Amygdala (tissue), 56 donors: ENCODE results near the gene SLC44A5.
"Not testable (repeated sequence)": the region's sequence is repeated elsewhere in the genome, so short reads cannot be mapped to it uniquely, and the experiment has no call there.

Experiments
- DNase-seq, 56 donors: peaks; one replicate each; lab custom pipeline; 2025; lab: John Stamatoyannopoulos, UW

The SLC44A5 gene

DNA sequence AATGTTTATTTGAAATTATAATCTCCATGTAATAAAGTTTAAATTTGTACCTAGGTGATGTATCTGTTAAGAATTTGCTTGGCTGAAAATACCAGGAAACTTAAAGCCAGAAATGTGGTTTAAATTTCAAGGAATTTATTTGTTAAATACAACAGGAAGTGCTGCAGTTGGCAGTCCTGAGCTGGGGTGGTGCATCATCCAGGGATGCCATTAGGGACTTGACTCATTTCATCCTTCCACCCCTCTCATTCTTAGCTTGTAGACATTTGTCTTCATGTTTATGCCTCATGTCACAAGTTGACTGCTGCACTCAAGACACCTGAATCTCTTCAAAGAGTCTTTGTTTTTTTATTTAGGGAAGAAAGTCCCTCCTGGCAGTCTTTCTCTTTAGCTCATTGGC lies 300.8 kb downstream of the SLC44A5 start:
- no peak for DNase-seq

DNA sequence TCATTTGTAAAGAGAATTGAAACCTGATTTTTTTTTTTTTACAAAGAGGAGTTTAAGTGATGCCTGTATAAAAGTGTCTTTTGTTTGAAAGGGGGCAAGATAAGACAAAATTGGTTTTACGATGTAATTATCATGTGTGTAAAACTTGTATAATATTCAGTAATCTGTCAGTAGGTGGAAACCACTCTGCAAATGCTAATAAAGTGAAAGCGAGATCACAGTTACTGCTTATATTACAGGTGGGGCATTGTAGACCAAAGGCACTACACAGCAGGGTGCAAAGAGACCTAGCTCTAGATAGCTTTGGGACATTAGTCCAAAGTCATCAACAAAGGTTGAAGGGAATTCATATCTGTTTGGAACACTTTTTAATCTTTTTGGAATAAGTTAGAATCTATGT lies 302.5 kb downstream of the SLC44A5 start:
- no peak for DNase-seq

DNA sequence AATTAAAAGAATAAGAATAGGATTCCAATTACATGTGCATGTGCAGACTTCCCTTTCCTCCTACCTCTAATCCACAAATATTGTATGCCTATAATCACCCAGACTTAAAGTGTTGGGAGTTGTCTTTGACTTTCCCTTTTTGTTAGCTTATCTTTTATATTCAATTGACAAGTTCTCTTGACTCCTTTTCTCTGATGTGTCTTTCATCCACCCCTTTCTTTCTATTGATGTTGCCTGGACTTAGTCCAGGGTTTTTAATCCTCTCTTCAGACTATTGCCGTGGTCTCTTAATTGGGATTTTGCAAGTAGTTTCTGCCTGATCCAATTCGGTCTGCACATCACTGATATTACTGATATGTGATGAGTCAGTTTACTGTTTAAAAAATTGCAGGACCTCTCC lies 305.9 kb downstream of the SLC44A5 start:
- no peak for DNase-seq

DNA sequence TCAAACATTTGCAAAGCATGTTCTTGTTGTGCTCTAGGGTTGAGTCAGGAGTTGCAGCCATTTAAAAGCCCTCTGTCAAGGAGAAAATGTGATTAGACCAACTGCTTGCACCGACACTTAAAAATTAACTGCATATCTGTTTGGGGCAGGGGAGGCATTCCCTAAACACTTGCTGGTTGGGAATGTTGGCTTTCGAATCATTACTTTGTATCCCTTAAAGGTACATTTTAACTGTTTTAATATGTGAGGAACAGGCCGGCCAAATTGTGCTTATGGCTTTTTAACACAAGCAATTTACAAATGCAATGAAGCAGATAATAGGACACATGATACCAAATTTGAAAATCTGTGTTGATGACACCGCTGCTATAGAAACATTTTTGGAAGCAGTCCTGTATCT lies 317.6 kb downstream of the SLC44A5 start:
- DNase-seq = no peak

- no peak for DNase-seq
These were observed 318.9 kb downstream of the SLC44A5 start for GRCh38 chr1:75292013-75292412.

GRCh38 chr1:75276385-75276784 lies 334.5 kb downstream of the SLC44A5 start:
- DNase-seq = no peak

- DNase-seq = no peak
These were observed 335.3 kb downstream of the SLC44A5 start for GRCh38 chr1:75275631-75276030.

DNA sequence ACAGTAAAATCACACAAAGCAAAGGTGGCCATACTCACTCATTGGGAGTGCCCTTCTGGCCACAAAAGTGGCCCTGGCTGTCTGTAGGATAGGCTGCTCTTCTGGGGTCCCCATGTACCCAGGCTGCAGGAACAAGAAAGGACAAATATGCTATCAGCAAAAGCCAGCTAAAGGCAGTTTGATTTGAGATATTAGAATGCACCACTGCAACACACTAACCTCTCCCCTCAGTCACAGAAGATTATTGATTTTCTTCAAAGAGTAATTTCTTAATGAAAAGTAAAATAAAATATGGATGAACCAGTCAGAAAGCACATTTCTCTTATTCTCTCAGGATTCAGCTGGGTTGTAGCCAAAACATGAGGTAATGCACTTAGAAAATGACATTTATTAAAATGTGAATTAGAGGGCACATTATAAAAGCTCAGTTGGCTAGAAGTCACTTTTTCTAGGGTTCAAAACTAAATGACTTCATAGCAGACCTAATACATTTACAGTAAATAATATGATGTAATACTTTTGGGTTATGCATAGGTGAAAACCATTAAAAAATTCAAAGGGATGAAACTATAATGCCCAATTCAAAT lies 335.9 kb downstream of the SLC44A5 start:
- no peak for DNase-seq

GRCh38 chr1:75273110-75273509 lies 337.8 kb downstream of the SLC44A5 start:
- no peak for DNase-seq

GRCh38 chr1:75265792-75266191 lies 345.1 kb downstream of the SLC44A5 start:
- DNase-seq = no peak

GRCh38 chr1:75264112-75264511 lies 346.8 kb downstream of the SLC44A5 start:
- no peak for DNase-seq

GRCh38 chr1:75263616-75264015 lies 347.3 kb downstream of the SLC44A5 start:
- DNase-seq = not testable (repeated sequence)

GRCh38 chr1:75261946-75262345 lies 349.0 kb downstream of the SLC44A5 start:
- not testable (repeated sequence) for DNase-seq

- DNase-seq = no peak
These were observed 352.6 kb downstream of the SLC44A5 start for GRCh38 chr1:75258351-75258750.

GRCh38 chr1:75257424-75257823 lies 353.5 kb downstream of the SLC44A5 start:
- no peak for DNase-seq

DNA sequence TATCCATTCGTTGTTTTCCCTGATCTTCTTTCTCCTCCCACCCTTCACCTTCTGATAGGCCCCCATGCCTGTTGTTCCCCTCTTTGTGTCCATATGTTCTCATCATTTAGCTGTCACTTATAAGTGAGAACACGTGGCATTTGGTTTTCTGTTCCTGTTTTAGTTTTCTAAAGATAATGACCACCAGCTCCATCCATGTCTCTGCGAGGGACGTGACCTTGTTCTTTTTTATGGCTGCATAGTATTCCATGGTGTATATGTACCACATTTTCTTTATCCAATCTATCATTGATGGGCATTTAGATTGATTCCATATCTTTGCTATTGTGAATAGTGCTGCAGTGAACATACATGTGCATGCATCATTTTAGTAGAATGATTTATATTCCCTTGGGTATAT lies 360.8 kb downstream of the SLC44A5 start:
- DNase-seq = not testable (repeated sequence)

DNA sequence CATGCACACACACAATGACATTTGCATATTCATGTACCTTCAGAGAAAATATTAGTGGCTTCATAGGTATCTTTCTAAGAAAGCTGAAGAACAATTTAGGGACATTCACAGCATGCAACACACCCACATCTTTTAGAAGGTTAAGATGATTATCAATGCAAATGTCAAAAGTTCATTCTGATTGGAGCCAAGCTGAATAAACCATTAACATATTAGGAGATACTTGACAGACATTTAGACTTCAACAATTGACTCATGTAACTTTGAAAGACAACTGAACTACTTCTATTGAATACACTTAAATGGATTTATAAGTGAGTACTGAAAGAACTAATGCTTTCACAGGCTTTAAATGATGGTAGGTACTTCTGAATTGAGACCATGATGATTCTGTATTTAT lies 365.7 kb downstream of the SLC44A5 start:
- no peak for DNase-seq

GRCh38 chr1:75243124-75243523 lies 367.8 kb downstream of the SLC44A5 start:
- no peak for DNase-seq

- no peak for DNase-seq
These were observed 373.6 kb downstream of the SLC44A5 start for GRCh38 chr1:75237316-75237715.

- DNase-seq = no peak
These were observed 376.4 kb downstream of the SLC44A5 start for GRCh38 chr1:75234562-75234961.

GRCh38 chr1:75233302-75233929 lies 377.5 kb downstream of the SLC44A5 start:
- DNase-seq = no peak

DNA sequence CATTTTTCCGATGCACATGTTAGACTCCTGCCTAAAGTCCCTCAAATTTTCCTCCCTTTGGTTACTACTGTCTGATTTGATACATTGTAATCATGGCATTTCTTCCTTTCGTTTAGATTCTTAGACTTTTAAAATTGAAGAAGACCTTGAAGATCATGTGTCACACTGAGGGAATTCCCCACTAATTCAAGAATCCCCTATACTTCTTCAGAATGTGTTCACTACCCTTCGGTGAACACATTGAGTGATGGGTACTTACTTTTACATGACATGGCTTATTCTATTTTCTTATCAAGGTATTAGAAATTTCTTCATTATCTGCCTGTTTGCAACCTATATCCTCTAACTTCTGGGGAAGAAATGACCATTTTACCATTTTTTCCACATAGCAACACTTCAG lies 390.8 kb downstream of the SLC44A5 start:
- DNase-seq = no peak

DNA sequence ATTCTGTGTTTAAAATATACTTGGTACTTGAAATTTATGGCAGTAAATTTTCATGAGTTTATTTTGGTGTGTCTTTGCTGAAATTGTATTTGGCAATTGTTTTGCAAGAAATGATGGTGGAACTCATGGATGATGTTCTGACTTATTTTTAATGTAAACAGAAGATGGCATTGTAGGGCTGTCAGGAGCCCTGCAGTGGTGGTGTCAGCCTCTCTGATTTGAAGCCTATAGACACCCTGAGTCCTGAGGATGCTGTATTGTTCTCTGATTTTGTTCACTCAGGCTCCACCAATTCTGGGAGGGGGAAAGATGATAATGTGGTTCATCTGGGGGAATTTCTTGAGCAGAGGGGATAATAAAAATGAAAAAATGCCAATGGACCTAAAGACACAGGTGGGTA lies 396.9 kb downstream of the SLC44A5 start:
- no peak for DNase-seq
